ENCODE data around the gene FAM170B.

Gene FAM170B

GRCh38 chr10:49170632-49171325, 37.0 kb upstream of the FAM170B start:
- Histone ChIP-seq H3K4me3 (ENCODE audit: low read depth, low read length) (no peak overlapping the region), H3K27me3 (no peaks in the 10 kb centered on the region), H3K36me3 (no peaks in the 10 kb centered on the region), H3K9me3 (no peaks in the 10 kb centered on the region), H3K4me1 (no peaks in the 10 kb centered on the region)
- no peak for TF ChIP-seq CTCF (IDR thresholded peaks at IDR 0.05; ENCODE audit: low read depth, low read length)
- DNase-seq, result no peak

GRCh38 chr10:49169776-49170175, 36.0 kb upstream of the FAM170B start:
- Histone ChIP-seq H3K27me3 (no peaks in the 10 kb centered on the region), H3K4me3 (ENCODE audit: low read depth, low read length) (no peak overlapping the region), H3K36me3 (no peaks in the 10 kb centered on the region), H3K9me3 (no peaks in the 10 kb centered on the region), H3K4me1 (no peaks in the 10 kb centered on the region)
- DNase-seq, result no peak
- TF ChIP-seq CTCF (IDR thresholded peaks at IDR 0.05; ENCODE audit: low read depth, low read length), result no peak

GRCh38 chr10:49168831-49169500, 35.1 kb upstream of the FAM170B start:
- Histone ChIP-seq H3K4me3 (ENCODE audit: low read depth, low read length) (no peak overlapping the region), H3K4me1 (no peaks in the 10 kb centered on the region), H3K36me3 (no peaks in the 10 kb centered on the region), H3K27me3 (no peaks in the 10 kb centered on the region), H3K9me3 (no peaks in the 10 kb centered on the region)
- no peak for TF ChIP-seq CTCF (IDR thresholded peaks at IDR 0.05; ENCODE audit: low read depth, low read length)
- no peak for DNase-seq

GRCh38 chr10:49168171-49168540, 34.3 kb upstream of the FAM170B start:
- Histone ChIP-seq H3K27me3 (no peaks in the 10 kb centered on the region), H3K9me3 (no peaks in the 10 kb centered on the region), H3K4me1 (no peaks in the 10 kb centered on the region), H3K36me3 (no peaks in the 10 kb centered on the region), H3K4me3 (ENCODE audit: low read depth, low read length) (no peak overlapping the region)
- DNase-seq, result no peak
- TF ChIP-seq CTCF (IDR thresholded peaks at IDR 0.05; ENCODE audit: low read depth, low read length), result no peak

- Histone ChIP-seq H3K4me3 (ENCODE audit: low read depth, low read length) (no peak overlapping the region), H3K9me3 (no peaks in the 10 kb centered on the region), H3K27me3 (no peaks in the 10 kb centered on the region), H3K36me3 (no peaks in the 10 kb centered on the region), H3K4me1 (no peaks in the 10 kb centered on the region)
- no peak for DNase-seq
- TF ChIP-seq CTCF (IDR thresholded peaks at IDR 0.05; ENCODE audit: low read depth, low read length), result no peak
Observed at GRCh38 chr10:49167425-49168170, 33.8 kb upstream of the FAM170B start.
